ENCODE measurements around the gene RAPGEF2.

- TF ChIP-seq CTCF (IDR thresholded peaks at IDR 0.05): no peak
- no peak for TF ChIP-seq POLR2A (IDR thresholded peaks at IDR 0.05)
Observed at GRCh38 chr4:159151689-159152088, 48.8 kb downstream of the RAPGEF2 start.
